ENCODE measurements around the gene PDLIM1.

PDLIM1 gene

DNA sequence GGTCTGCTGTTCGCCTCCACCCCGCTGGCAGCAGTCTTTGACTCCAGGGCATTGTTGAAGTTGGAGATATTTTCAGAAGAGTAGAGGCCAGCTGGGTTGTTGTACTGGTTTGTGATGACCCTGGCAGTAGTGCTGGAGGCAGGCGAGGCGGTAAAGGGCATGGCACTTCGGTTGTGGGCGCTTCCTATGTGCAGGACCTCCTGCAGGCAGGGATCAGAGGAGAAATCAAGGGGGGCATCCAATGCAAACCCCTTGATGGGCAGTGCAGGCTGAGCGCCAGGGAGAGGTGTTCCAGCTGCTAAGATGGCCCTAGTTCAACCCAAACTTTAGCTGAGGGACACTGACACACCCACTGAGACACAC lies 27.0 kb downstream of the PDLIM1 start:
- no peak for DNase-seq (ENCODE audit: low read depth)

DNA sequence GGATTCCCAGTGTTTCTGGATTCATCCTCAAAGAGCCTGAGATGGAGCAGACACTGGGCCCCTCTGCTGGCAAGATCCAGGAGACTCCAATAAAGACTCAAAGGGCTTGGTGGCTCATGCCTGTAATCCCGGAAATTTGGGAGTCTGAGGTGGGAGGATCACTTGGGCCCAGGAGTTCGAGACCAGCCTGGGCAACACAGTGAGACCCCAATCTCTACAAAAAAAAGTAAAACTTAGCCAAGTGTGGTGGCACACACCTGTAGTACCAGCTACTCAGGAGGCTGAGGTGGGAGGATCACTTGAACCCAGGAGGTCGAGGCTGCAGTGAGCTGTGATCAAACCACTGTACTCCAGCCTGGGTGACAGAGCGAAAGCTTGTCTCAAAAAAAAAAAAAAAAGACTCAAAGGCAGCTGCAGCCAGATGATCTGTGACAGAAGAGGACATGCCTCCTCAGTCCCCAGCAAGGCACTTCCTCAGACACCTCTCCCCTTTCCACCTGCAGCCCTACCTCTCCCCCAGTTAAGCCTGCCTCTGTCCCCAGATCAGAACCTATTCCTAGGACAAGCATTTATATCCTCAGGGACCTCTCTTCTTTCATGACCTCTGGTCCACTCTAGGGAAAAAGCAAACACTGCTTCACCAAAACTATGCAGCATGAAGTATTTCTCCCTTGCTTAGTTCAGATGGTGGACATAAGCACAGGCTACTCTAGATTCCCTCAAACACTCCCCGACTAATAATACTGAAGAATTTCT lies 27.9 kb downstream of the PDLIM1 start:
- no peak for DNase-seq (ENCODE audit: low read depth)

DNA sequence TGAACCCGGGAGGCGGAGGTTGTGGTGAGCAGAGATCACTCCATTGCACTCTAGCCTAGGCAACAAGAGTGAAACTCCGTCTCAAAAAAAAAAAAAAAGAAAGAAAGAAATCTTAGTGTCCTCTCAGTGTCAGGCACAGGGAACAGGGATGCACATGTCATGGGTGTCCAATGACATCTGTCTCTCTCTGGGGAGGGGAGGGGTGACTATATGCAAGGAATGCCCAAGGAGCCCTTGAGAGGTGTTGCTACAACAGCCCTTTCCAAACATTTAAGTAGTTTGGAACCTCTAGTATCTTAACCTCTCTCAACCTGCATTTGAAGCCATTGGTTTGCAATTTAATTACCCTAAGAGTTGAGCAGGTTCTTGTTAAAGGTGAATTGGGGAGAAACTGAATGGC lies 28.9 kb downstream of the PDLIM1 start:
- DNase-seq (ENCODE audit: low read depth) = no peak

DNA sequence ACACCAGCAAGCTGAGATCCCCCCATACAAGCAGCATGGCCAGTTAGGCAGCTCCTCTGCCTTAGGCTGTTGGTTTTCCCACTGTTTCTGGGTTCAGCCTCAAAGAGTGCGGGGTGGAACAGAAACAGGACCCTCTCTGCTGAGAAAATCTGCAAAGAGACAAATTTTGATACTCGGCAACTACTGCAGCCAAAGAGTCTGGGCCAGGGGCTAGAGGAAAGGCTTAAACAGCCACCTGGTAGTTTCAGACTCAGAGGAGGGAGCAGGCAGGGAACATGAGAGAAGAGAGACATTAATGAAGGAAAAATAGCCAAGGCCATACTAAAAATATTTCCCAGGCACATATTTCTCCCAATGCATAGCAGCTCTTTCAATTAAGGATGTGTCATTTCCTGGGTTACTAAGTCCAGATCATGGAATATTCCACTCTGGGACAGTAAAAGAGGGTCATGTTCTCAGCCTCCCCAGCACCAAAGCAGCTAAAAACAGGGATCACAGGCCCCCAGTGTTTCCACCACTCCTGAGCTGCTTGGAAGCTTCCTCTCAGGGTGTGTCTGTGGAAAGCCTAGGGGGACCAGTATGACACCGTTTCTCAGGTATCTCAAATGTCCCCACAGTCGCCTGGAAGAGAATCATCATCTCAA lies 29.8 kb downstream of the PDLIM1 start:
- no peak for DNase-seq (ENCODE audit: low read depth)

DNA sequence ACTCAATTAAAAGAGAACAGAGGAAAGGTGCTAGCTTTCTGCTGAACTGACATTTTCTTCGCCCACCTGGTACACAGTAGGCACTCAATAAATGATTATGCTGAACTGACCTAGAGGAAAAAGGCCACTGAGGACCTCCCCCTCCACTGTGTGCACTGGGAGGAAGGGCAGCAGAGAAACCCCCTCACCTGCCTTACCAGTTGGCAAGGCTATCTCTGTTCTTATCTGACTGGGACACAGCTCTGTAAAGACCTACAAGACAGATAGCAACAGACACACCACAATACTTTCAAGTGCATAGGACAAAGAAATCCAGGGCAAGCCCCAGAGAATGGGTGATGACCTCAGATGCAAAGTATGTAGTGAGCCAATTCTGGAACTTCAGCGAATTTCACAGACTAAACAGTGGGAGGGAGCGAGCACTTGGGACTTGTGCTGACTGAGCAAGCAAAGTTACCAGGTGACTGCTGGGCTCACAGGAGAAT lies 30.4 kb downstream of the PDLIM1 start:
- no peak for DNase-seq (ENCODE audit: low read depth)

DNA sequence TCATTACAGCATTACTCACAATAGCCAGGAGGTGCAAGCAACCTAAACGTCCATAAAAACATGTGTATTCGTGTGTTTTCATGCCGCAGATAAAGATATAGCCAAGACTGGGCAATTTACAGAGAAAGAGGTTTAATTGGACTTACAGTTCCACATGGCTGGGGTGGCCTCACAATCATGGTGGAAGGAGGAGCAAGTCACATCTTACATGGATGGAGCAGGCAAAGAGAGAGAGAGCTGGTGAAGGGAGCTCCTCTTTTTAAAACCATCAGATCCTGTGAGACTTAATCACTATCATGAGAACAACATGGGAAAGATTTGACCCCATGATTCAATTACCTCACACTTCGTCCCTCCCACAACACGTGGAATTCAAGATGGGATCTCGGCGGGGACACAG lies 33.0 kb downstream of the PDLIM1 start:
- DNase-seq (ENCODE audit: low read depth) = no peak

DNA sequence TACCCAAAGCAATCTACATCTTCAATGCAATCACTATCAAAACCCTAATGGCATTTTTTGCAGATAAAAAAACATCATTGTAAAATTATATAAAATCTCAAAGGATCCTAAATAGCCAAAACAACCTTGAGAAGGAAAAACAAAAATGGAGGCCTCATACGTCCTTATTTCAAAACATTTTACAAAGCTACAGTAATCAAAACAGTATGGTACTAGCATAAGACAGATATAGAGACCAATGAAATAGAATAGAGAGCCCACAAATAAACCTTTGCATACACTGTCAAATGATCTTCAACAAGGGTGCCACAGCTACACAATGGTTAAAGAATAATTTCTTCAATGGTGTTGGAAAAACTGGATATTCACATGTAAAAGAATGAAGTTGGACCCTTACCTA lies 34.5 kb downstream of the PDLIM1 start:
- no peak for DNase-seq (ENCODE audit: low read depth)

DNA sequence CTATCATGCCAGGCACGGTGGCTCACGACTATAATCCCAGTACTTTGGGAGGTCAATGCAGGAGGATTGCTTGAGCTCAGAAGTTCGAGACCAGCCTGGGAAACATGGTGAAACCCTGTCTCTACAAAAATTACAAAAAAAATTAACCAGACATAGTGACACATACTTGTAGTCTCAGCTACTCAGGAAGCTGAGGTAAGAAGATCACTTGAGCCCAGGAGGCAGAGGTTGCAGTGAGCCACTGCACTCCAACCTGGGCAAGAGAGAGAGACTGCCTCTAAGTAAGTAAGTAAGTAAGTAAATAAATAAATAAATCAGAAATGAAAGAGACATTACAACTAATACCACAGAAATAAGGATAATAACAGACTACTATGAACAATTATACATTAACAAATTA lies 36.2 kb downstream of the PDLIM1 start:
- no peak for DNase-seq (ENCODE audit: low read depth)

DNA sequence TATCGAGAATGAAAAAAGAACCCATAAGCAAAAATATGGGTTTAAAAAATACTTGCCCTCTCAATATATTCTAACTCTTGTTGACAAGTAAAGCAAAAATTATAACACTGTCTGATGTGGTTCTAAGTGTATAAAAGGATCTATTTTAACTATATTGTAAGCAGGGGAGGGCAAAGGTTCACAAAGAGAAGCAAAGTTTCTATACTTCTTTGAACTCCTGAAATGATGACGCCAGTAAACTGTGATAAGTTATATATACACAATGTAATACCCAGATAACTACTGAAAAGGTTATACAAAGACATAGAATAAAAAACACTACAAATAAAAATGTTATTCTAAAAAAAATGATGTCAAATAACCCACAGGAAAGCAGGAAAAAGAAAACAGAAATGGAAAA lies 37.1 kb downstream of the PDLIM1 start:
- DNase-seq (ENCODE audit: low read depth) = no peak

DNA sequence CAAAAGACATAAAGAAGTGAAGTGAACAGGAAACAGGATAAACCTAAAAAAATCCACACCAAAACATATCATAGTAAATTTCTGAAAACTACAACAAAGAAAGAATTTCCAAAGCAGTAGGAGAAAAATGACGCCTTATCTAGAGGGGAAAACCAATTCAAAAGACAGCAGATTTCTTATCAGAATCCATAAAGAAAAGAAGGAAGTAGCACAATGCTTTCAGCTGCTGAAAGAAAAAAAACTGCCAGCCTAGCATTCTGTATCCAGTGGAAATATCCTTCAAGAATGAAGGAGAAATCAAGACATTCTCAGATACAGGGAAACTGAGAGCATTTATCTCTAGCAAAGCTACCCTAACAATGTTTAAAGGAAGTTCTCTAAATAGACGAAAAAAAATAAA lies 37.8 kb downstream of the PDLIM1 start:
- DNase-seq (ENCODE audit: low read depth) = no peak

DNA sequence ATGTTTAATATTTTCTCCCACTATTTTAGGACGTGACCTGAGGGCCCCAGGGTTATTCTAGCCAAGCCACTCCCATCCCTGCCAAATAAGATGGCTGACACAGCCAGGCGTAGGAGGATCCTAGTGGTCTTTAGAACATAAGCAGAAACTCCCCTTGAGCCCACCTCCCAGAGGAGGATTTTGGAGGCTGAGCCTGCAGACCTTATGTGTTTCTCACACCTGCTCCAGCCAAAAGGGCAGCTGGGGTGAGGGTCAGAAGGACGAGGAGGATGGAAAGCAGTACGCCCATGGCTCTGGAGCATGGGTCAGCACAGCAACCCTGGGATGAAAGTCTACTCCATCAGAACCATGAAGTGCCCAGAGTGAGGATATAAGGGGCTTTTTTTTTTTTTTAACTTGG lies 39.9 kb downstream of the PDLIM1 start:
- DNase-seq (ENCODE audit: low read depth) = no peak

DNA sequence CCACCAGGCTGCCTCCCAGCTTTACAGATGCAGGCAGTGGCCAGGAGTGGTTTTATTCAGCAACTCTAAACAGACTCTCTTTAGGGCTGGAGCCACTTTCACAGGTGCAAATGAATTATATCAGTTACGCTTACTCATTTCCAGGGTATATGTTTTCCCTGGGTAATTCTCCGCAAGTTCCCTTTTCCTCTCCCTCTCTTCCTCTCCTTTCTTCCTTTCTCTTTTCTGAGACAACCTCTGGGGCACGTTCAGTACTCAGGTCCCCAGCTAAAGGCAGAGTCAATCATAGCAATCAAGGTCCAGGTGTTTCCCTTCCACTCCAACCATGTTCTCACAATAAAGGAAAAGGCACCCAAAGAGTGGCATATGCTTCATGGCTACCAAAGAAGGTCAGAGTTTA lies 41.3 kb downstream of the PDLIM1 start:
- DNase-seq (ENCODE audit: low read depth) = no peak

DNA sequence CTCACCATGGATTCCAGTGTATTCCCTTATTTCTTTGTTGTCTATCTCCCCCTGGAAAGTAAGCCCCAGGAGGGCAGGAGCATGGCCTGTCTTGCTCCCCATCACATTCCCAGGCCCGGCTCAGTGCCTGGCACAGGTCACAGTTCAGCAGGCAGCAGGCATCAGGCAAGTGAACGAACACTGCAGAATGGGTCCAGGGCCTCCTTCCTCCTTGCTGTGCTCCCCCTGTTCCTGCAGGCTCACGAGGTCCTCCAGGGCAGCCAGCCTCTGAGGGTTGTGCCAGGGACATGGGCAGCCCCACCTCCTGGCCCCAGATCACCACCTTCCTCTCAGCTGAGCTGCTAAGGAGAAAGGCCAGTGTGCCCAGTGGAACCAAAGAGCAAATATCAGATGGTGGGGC lies 41.8 kb downstream of the PDLIM1 start:
- DNase-seq (ENCODE audit: low read depth) = no peak

DNA sequence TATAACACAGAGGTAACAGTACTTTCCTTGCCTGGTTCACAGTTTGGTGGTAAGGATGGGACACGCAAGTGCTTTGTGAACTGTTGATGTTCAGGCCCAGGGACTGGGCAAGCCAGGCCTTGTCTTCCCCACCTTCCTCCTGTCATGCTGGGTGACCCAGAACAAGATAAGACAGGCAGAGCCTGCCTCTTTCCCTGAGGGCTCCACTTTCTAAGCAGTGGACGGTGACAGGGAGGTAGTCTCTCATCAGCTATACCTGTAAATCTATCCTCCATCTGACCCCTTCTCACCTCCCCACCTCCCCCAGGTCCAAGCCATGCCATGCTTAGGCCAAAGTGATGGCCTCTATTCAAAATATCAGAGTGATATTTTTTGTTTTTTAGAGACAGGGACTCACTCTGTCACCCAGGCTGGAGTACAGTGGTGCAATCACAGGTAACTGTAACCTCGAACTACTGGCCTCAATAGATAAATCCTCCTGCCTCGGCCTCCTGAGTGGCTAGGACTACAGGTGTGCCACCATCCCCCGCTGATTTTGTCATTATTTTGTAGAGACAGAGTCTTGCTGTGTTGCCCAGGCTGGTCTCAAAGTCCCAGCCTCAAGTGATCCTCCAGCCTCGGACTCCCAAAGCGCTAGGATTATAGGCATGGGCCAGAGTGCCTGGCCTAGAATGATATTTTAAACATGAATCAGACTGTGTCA lies 42.8 kb downstream of the PDLIM1 start:
- DNase-seq (ENCODE audit: low read depth) = no peak

DNA sequence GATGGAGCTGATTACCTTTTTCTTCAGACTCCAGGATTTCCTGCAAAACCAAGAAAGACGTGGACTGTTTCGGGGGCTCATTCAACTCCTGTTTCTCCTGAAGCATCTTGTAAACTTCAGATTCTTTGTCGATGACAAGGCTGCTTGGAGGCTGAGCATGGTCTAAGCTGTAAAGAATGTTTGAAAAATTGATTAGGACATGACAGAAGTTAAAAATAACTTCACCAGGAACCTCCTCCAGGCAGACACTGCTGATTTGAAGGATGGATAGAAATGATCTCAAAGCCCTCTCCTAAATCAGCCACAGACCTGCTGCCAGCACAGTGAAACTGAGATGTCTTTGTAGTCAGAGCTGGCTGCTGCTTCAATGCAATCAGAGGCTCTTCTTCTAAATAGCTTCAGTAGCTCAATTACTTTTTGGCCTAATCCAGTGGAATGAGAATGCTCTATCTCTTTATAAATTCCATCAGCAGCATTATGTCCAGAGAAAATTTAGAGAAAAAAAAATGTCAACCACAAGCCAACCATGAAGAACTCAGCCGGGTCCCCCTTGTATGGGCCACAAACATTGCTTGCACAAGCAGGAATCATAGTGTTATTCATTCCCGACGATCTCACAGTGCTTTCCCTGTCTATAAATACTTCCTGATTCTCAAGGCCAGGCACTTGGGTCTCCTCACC lies 43.5 kb downstream of the PDLIM1 start:
- no peak for DNase-seq (ENCODE audit: low read depth)

DNA sequence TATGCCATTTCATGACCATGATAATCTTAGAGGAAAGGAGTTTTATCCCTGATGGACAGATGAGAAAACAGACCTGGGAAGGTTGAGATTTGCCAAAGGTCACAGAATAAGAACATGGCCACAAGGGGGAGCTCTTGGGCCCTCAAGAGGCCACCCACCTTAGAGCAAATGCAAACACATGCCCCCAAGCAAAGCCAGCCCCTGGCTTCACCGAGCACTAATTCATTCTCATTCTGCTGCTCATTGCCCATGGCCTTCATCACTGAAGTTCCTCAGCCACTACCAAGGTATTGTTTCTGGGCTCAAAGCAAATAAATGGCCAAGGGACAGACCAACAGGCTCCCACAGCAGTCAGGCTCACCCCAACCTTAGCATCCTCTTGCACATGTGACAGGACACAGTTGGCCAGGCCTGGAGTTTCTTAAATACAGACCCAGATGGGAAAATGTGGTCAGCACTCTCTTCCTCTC lies 44.2 kb downstream of the PDLIM1 start:
- DNase-seq (ENCODE audit: low read depth) = peak; percentile 43

DNA sequence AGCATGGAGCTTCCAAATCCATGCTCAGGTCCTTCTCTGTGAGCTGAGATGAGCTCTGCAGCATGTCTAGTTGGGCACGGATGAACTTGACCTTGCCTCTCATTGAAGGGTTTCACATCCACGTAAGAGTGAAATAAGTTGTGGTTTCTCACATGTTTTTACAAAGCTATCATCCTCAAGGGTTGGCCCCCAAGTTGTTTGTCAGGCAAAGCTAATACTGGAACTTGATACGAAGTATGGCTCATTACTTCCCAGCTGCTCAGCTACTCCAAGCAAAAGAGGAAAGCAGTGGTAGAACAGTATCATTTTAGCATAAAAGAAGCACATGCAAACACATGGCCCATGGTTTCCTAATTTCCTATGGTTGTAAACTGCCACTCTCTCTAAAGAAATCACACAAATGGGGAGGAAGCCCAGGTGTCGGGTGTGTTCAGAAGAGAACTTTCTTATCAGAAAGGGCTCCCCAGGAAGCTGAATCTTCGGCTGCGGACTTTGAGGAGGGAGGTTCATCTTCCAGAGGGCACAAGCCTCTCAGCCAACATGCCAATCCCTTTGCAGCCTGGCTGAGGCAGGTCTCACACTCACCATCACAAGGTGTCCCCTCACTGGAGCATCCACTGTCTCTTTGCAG lies 45.3 kb downstream of the PDLIM1 start:
- DNase-seq (ENCODE audit: low read depth) = no peak

DNA sequence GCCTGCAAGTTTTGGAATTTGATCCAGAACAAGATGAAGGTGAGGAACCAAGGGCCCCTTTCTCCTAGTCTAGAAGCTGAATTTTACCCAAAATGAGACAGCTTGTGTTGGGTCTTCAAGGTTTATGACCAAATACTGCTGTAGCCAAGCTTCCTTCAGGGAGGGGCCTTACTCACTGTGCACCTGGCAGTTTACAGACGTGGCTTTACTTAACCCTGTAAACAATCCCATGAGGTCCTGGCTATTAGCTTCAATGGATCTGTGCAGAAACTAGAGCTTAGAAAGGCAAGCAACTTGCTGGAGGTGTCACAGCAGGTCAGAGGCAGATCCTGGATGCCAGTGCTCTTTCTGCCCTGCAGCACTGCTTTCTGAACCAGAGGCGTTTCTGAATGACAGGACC lies 46.7 kb downstream of the PDLIM1 start:
- DNase-seq (ENCODE audit: low read depth) = no peak

DNA sequence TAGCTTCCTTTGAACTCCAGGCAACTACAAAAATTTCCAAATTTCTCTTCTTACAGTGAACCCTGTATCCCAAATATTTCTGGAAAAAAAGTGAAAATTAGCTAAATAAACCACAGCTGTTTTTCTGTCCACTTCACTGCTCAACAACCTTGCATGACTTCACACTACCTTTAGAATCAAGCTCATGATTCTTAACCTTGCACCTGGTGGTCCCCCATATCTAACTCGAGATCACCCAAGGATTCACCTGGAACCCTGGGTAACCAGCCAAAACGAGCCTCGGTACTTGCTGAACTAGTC lies 47.5 kb downstream of the PDLIM1 start:
- no peak for DNase-seq (ENCODE audit: low read depth)

DNA sequence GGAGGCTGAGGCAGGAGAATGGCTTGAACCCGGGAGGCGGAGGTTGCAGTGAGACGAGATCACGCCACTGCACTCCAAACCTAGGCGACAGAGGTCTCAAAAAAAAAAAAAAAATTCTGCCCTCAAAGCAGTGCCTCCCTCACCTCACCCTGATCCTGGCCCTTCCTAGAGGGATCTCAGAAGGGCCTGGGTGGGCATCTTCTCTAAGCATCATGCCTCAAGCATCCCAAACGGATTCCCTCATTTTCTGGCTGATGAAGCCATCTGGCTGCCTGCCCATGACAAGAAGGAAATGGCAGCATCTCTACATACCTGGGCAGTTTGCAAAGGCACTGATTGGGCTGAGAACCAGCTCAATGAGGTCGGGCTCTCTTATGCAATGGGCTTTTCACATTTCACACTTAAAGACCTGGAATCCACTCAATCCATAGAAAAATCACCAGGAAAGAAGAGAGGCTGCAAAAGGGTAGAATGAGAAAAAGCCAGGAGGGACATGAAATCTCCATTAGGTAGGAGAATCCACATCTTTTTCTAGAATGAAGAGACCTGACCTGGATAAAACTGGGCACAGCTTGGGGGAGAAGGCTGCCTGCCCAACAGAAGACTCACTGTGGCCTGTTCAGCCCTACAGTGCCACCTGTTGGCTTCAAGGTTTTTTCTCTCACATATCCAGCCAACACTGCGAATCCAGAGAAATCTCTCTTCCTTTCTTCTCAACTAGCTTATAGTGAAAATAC lies 48.1 kb downstream of the PDLIM1 start:
- DNase-seq (ENCODE audit: low read depth) = no peak

DNA sequence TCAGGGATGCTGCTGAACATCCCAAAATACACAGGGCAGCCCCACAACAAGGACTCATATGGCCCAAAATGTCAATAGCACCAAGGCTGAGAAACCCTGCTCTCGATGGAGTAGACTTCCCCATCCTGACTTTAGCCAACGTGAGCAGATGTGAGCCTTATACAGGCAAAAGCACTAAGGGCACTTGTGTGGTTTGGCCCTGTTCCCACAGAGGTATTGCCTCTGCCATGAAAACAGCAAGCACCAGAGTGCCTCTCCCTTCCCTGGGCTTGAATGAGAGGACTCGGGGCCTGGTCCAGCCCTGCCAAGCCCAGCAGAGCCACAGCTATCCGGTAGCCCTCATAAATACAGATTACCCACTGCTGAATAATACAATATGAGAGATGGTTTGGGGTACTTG lies 49.3 kb downstream of the PDLIM1 start:
- no peak for DNase-seq (ENCODE audit: low read depth)

DNA sequence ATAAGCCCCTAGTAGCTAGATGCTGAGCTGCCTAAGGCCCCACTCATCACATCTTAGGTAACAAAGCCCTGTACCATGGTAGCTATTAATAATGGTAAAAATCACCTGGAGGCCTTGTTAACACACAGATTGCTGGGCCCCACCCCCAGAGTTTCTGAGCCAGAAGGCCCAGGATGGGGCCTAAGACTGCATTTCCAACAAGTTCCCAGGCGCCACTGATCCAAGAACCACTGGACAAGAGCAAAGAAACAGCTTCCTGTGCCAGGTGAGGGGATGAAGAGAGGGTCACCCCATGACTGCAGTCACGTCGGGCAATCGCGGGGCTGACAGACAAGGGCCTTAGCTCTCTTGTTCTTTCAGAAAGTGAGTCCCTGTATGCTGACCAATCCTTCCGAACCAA lies 50.0 kb downstream of the PDLIM1 start:
- DNase-seq (ENCODE audit: low read depth) = no peak
